CD14-positive monocyte (primary cell): ENCODE results near the gene AQP3. TPM values are rescaled to one million over a fixed set of nuclear protein-coding genes. Genes with fewer than 3 reads are reported as not detected.

Source experiments
- DNase-seq, 3 donors: peaks; one replicate each; pipeline ENCODE4 v3.0.0-alpha.2; 2011 to 2022
- H2AFZ ChIP-seq: 2 replicates; pipeline ENCODE4 v1.6.0; 2012; ENCODE audit warnings: mild to moderate bottlenecking, low read depth, low read length, inconsistent platforms; ENCODE audit not compliant: insufficient read depth, poor library complexity, severe bottlenecking
- H3K27ac ChIP-seq, 2 donors: 1 replicate in 1 of 2; 2 replicates in 1 of 2; pipeline ENCODE4 v1.5.1; 2012 to 2013; ENCODE audit warnings: low read length in 2 of 2, control low read depth in 1 of 2, inconsistent platforms in 1 of 2, low read depth in 1 of 2, mild to moderate bottlenecking in 1 of 2
- H3K27me3 ChIP-seq, 2 donors: one replicate each; pipeline versions ENCODE4 v1.6.0 to v1.6.1; 2011 to 2013; ENCODE audit warnings: low read length in 2 of 2; ENCODE audit not compliant: control insufficient read depth in 2 of 2, insufficient read depth in 2 of 2
- H3K36me3 ChIP-seq, 2 donors: replicated peaks in 1 of 2; 1 replicate in 1 of 2; 2 replicates in 1 of 2; pipeline versions ENCODE4 v1.5.1 to v1.6.1; 2012 to 2013; ENCODE audit warnings: low read length in 2 of 2, control low read depth in 1 of 2, inconsistent platforms in 1 of 2, mild to moderate bottlenecking in 1 of 2; ENCODE audit not compliant: insufficient read depth in 2 of 2, control insufficient read depth in 1 of 2
- H3K4me1 ChIP-seq, 2 donors: 1 replicate in 1 of 2; 2 replicates in 1 of 2; pipeline versions ENCODE4 v1.5.1 to v1.6.1; 2012 to 2013; ENCODE audit warnings: low read length in 2 of 2, control low read depth in 1 of 2, inconsistent platforms in 1 of 2, mild to moderate bottlenecking in 1 of 2, moderate library complexity in 1 of 2; ENCODE audit not compliant: insufficient read depth in 2 of 2, control insufficient read depth in 1 of 2
- H3K4me2 ChIP-seq: replicated peaks from 2 replicates; pipeline ENCODE3; 2012; ENCODE audit warnings: low read length, moderate library complexity, mild to moderate bottlenecking; ENCODE audit not compliant: poor library complexity, severe bottlenecking; ENCODE audit errors: extremely low read depth
- H3K4me3 ChIP-seq, 3 experiments: fragments of 200-600 bp in 1 of 3; sonication (generic) in 1 of 3; replicated peaks in 1 of 3; 1 replicate in 2 of 3; 2 replicates in 1 of 3; pipeline ENCODE4 v1.5.1; 2011 to 2013; ENCODE audit warnings: low read length in 3 of 3, mild to moderate bottlenecking in 3 of 3, control low read depth in 2 of 3, low read depth in 2 of 3, inconsistent platforms in 1 of 3, moderate library complexity in 1 of 3
- H3K79me2 ChIP-seq: 2 replicates; pipeline ENCODE4 v1.6.0; 2012; ENCODE audit warnings: mild to moderate bottlenecking, control low read depth, inconsistent platforms, low read length, moderate library complexity; ENCODE audit not compliant: insufficient read depth
- H3K9ac ChIP-seq: 2 replicates; pipeline ENCODE4 v1.6.0; 2017; ENCODE audit warnings: low read length, mild to moderate bottlenecking; ENCODE audit not compliant: insufficient read depth, poor library complexity, severe bottlenecking
- H3K9me3 ChIP-seq, 2 donors: replicated peaks in 1 of 2; 1 replicate in 1 of 2; 2 replicates in 1 of 2; pipeline versions ENCODE4 v1.5.1 to v1.6.1; 2012 to 2013; ENCODE audit warnings: low read length in 2 of 2, control low read depth in 1 of 2; ENCODE audit not compliant: control insufficient read depth in 1 of 2, insufficient read depth in 1 of 2
- H4K20me1 ChIP-seq: 2 replicates; pipeline ENCODE4 v1.6.0; 2012; ENCODE audit warnings: mild to moderate bottlenecking, low read length, control low read depth, moderate library complexity; ENCODE audit not compliant: insufficient read depth
- H3K27ac Mint-ChIP-seq, 7 donors: one replicate each; pipeline ENCODE4 v1.8.0; 2020; ENCODE audit warnings: mild to moderate bottlenecking in 7 of 7, mixed read lengths in 7 of 7, moderate library complexity in 6 of 7, inconsistent platforms in 2 of 7
- H3K27me3 Mint-ChIP-seq, 3 donors: one replicate each; pipeline ENCODE4 v1.8.0; 2021 to 2022; ENCODE audit warnings: low read depth in 3 of 3, mild to moderate bottlenecking in 3 of 3, mixed read lengths in 3 of 3, moderate library complexity in 3 of 3, inconsistent platforms in 1 of 3
- H3K36me3 Mint-ChIP-seq, 2 donors: one replicate each; pipeline ENCODE4 v1.8.0; 2020; ENCODE audit warnings: mixed read lengths in 2 of 2, inconsistent platforms in 1 of 2, mild to moderate bottlenecking in 1 of 2
- H3K4me1 Mint-ChIP-seq: one replicate; pipeline ENCODE4 v1.8.0; 2020; ENCODE audit warnings: mild to moderate bottlenecking, mixed read lengths
- H3K4me3 Mint-ChIP-seq, 2 donors: one replicate each; pipeline ENCODE4 v1.8.0; 2020; ENCODE audit warnings: mild to moderate bottlenecking in 2 of 2, mixed read lengths in 2 of 2, moderate library complexity in 1 of 2
- H3K9me3 Mint-ChIP-seq, 7 donors: one replicate each; pipeline ENCODE4 v1.8.0; 2020 to 2022; ENCODE audit warnings: mixed read lengths in 7 of 7, mild to moderate bottlenecking in 6 of 7, moderate library complexity in 6 of 7, inconsistent platforms in 2 of 7
- WGBS: methylation state at CpG from one replicate; pipeline ENCODE4 v1.1.5; 2013; ENCODE audit warnings: missing lambda C conversion rate; ENCODE audit not compliant: insufficient coverage; 5-methylcytosine and 5-hydroxymethylcytosine counted together
- intact Hi-C, 2 donors: fragments of 100-400 bp; cut with micrococcal nuclease; formaldehyde crosslinking; loops; one replicate each; pipeline versions ENCODE4 v1.15.0 to v1.15.1; 2023
- polyA plus RNA-seq, 3 donors: library from polyadenylated mRNA; depleted of rRNA in 1 of 3; unstranded in 2 of 3; stranded (reverse) in 1 of 3; fragments of 300-500 nt in 2 of 3; fragments of >200 nt in 1 of 3; fragmentation: Illumina TruSeq in 2 of 3; gene quantifications; 1 replicate in 2 of 3; 2 replicates in 1 of 3; pipeline ENCODE4 v1.2.3, GENCODE V29; 2012 to 2021
- TF ChIP-seq, protein P1 (sequence below): fragments of 200-600 bp; IDR thresholded peaks from one replicate; pipeline ENCODE4 v1.8.0; 2022; ENCODE audit warnings: antibody characterized with exemption, mild to moderate bottlenecking

Gene AQP3
- polyA plus RNA-seq, 3 donors: 0.39 to 0.70 (median 0.63) TPM

DNA sequence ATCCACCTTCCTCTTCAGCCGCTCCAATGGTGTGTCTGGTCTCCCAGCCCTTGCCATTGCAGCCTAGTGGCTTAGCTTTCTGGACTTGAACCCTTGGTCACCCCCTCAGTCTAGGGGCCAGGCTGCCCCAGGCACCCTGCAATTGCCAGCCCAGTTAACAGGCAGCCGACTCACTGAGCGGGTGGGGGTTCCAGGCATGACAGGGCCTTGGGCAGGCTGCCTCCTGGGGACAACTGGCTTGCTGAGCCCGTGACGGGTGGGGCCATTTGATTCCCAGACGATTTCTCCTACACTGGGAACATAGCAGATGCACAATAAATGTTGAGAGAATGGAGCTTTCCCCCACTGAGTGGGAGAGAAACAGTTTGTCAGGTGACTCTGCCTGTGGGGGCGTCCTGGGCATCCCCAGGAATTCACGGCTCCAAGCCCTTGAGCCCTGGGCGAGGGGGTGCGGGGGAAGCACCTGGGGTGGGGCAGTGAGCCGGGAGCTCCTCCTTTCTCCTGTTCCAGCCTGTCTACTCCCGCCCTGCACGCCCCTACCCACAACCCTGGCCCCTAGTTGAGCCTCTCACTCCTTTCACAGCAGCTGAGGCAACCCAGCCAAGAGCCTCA lies 32.4 kb downstream of the AQP3 start:
- peaks cover 0 to 3% (median 0%) of the 10 kb centered on the region in 7 donors for H3K9me3 Mint-ChIP-seq
- no peaks in the 10 kb centered on the region for H3K36me3 Mint-ChIP-seq
- H3K79me2 ChIP-seq: no peaks in the 10 kb centered on the region
- no peaks in the 10 kb centered on the region for H3K4me1 Mint-ChIP-seq
- H3K27me3 ChIP-seq: no peaks in the 10 kb centered on the region
- H3K9me3 ChIP-seq: no peaks in the 10 kb centered on the region
- 93% methylated on average over 3 of the region's 13 CpGs for WGBS
- H3K27ac ChIP-seq: no peak overlapping the region
- no peak overlapping the region for H2AFZ ChIP-seq
- H3K4me1 ChIP-seq: no peaks in the 10 kb centered on the region
- no peak for DNase-seq
- H3K36me3 ChIP-seq: no peaks in the 10 kb centered on the region
- H3K27ac Mint-ChIP-seq: no peak overlapping the region
- no peak overlapping the region for H3K4me2 ChIP-seq
- H3K9ac ChIP-seq: no peak overlapping the region
- H3K4me3 ChIP-seq: no peak overlapping the region
- intact Hi-C loops: no loop called here
- no peaks in the 10 kb centered on the region for H4K20me1 ChIP-seq
- H3K4me3 Mint-ChIP-seq: no peak overlapping the region
- TF ChIP-seq, protein P1, sequence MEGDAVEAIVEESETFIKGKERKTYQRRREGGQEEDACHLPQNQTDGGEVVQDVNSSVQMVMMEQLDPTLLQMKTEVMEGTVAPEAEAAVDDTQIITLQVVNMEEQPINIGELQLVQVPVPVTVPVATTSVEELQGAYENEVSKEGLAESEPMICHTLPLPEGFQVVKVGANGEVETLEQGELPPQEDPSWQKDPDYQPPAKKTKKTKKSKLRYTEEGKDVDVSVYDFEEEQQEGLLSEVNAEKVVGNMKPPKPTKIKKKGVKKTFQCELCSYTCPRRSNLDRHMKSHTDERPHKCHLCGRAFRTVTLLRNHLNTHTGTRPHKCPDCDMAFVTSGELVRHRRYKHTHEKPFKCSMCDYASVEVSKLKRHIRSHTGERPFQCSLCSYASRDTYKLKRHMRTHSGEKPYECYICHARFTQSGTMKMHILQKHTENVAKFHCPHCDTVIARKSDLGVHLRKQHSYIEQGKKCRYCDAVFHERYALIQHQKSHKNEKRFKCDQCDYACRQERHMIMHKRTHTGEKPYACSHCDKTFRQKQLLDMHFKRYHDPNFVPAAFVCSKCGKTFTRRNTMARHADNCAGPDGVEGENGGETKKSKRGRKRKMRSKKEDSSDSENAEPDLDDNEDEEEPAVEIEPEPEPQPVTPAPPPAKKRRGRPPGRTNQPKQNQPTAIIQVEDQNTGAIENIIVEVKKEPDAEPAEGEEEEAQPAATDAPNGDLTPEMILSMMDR: no peak
- peaks cover 1 to 5% (median 5%) of the 10 kb centered on the region in 3 donors for H3K27me3 Mint-ChIP-seq

DNA sequence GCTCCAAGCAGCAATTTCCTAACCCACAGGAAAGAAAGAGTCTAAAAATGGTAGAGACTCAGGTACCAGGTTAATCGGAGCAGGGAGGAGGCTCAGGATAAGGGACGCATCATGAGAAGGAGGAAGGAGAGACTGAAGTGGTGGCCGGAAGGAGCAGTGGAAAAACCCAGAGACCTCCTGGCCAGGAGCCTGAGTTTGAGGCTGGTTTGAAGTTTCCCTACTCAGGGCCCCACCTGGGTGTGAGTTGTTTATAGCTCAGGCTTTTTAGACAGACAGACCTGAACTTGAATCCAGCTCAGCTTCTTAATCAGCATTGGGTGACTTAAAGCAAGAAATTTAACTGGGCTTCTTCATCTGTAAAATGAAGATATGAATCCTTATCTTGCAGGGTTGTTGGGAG lies 33.1 kb downstream of the AQP3 start:
- Mint-ChIP-seq H3K27ac (no peak overlapping the region), H3K36me3 (no peaks in the 10 kb centered on the region), H3K9me3 (peaks cover 0 to 3% (median 0%) of the 10 kb centered on the region in 7 donors), H3K27me3 (peaks cover 0 to 5% (median 3%) of the 10 kb centered on the region in 3 donors), H3K4me3 (no peak overlapping the region), H3K4me1 (no peaks in the 10 kb centered on the region)
- Histone ChIP-seq H3K9me3 (no peaks in the 10 kb centered on the region), H3K27ac (no peak overlapping the region), H3K4me2 (no peak overlapping the region), H2AFZ (no peak overlapping the region), H3K36me3 (no peaks in the 10 kb centered on the region), H3K27me3 (no peaks in the 10 kb centered on the region), H3K4me1 (no peaks in the 10 kb centered on the region), H4K20me1 (no peaks in the 10 kb centered on the region), H3K9ac (no peak overlapping the region), H3K79me2 (no peaks in the 10 kb centered on the region), H3K4me3 (no peak overlapping the region)
- TF ChIP-seq, protein P1: no peak
- intact Hi-C loops: no loop called here
- DNase-seq: no peak
- WGBS: 19% methylated on average over 3 of the region's 3 CpGs
